Measurements from ENCODE around the gene IGFBP2.
A peak's percentile ranks its signal among the peaks of the same experiment; 100 is the strongest.

Gene IGFBP2

DNA sequence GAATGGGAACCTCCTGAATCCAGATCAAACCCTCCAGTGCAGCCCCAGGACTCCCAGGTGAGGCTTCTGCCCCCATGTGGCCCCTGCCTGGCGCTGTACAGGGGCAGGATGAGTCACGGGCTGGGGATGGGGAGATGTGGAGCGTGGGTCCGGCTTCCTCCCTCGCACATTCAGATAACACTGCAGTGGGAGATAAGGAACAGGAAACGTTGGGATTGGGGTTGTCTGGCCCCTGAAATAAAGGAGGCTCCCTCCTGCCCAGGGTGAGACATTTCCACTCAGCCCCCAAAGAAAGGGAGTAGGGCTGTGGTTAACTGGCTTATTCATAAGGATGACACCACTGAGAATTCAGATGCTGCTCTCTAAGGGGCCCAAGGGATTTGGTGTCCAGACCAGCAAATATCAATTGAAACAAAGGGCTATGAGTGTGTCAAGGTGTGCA is 31.4 kb downstream of the IGFBP2 start:
- no peak for DNase-seq

DNA sequence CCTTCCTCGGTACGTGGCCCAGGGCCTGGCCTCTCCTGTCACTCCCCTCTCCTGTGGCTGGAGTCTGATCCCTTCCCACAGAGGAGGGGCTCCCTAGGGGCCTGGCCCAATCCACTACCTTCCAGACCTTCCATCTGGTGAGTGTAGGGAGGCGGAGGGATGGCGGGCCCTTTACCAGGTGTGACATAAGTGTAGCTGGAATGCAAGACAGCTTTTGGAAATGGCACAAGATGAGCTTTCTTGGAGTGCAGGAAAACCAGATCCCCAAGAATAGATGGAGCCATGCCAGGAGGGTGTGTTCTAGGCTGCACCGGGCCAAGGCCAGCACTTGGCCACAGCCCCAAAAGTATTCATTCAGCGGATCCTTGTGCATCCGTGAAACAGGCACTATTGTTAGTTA is 32.0 kb downstream of the IGFBP2 start:
- DNase-seq: no peak

DNA sequence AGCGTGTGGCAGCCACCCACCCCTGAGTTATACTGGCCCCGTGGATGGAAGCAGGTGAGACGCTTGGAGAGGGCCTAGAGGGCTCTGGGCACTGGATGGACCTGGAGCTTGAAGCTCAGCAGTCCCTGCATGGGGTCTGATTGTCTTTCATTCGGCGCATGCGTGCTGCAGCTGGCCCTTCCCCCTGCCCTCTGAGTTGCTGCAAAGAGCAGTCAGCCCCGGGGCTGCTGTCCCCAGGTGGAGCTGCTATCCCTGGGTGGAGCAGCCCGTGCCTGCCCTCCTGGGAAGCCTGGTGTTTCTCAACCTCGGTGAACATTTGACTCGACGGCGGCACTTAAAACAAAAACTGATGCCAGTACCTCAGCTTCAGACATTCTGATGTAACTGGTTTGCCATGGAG is 32.5 kb downstream of the IGFBP2 start:
- DNase-seq: no peak

DNA sequence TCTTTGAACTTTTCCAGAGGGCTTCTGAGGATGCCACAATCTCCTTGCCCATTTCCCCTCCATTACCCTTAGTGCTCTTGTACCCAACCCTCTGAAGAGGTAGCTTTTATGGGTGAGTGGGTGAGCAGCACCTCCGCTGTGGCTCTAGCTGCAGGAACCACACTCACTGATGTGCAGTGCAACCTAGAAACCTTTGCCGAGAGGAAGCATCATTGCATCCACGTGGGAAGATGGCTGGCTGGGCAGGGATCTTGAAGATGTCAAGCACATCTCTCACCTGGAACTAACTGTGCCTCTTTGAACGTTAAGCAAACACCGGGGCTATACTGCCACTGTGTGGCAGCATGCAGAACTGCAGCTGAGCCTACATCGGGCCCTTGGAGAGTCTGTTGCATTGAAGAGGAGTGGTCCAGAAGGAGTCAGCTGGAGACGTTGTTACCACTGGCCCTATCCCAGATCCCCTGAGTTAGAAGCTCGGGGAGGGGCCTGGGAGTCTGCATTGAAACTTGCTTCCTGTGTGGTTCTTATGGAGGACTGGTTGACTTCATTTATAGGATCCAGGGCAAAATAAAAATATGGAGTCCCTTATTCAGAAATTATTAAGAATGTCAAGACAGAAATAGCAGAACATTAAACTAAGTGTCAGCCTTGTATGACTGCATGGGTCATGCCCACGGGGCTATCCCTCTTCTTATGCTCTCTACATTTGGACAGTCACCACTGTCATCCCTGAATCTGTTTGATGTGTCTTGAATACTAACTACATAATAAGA is 33.4 kb downstream of the IGFBP2 start:
- peak; percentile 77 for DNase-seq

DNA sequence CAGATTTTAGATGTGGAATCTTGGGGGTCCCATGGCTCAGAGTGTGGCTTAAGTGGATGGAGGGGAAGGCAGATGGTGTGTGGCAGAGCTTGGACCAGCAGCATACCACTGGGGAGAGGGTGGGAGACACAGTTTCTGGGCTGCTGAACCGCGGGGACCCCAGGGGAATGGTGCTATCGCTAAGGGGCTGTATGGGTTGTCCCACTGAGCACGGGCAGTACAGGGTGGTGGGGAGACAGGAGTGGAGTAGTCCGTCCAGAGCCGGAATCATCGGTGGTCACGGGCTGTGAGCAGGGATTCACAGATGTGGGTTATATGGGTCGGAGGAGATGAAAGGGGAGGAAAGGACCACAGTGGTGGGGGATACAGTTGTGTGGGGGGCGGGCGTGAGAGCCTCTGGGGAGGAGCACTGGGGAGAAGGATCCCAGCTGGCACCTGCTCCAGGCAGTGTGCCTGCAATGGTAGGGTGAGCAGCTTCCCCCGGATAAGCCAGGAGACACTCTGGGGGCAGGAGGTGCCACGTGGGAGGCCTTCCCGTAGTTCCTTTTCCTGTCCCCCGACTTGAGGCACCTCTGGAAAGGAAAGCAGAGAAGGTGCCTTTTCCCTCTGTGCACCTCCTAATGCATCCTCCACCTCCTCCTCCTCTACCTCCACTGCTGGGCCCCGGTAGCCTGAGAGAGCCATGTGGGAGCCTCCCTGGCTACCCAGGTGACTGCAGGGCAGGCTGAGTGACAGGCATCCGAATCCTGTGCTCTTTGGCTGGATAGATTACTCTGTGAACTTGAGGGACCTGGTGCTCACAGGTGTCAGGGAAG is 37.3 kb downstream of the IGFBP2 start:
- no peak for DNase-seq

DNA sequence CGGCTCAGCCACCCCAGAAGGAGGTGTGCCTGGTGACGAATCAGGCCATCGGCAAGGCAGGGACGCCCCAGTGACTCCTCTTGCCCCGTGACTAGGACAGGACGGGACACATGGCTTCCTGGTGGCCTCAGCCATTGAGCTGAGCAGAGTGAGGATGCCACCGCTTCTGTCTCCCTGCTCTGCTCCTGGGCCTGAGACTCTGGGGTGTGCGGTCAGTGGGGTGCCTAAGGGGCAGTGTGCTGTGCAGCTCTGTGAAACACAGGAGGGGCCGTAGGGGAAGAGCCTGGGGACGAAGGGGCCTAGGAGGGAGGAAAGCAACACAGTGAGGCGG is 37.8 kb downstream of the IGFBP2 start:
- DNase-seq: no peak

DNA sequence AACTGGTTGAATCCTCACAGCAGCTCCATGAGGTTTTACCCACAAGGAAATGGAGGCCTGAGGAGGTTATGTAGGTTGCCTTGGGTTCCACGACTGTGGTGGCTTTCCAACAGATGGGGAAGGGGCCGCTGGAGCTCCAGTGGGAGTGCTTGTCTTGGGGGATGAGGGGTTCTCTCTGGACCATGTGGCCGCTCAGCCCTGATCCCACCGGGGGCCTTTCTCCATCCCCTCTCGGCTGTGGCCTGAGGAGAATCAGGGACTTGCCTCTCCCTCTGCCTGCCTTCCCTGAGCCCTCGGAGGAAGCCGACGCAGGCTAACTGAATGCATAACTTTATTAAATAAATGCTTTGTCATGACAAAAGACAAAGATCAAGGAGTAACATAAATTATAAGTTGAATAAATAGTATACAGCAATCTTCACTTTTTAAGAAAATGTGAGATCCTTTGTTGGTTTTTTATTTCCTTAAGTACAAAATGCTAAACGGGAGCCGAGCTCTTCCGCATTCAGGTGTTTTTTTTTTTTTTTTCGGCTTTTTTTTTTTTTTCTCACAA is 38.6 kb downstream of the IGFBP2 start:
- DNase-seq: no peak

DNA sequence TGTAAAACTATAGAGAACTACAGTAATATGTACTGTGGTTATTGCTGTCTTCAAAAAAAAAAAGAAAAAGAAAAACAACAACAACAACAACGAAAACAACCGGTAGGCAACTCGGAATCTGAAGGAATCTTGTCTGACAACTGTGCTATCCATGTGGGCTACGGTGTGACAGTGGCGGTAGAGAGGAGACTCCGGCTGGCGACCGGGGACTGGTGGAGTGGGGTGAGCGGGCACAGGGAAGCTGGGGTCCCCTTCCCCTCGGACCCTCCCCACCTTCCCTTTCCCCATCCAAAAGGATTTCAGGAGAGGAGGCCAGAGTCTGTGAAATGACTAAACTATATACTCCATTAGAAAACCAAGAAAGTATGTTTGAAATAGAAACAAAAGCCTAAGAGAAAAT is 39.2 kb downstream of the IGFBP2 start:
- no peak for DNase-seq

DNA sequence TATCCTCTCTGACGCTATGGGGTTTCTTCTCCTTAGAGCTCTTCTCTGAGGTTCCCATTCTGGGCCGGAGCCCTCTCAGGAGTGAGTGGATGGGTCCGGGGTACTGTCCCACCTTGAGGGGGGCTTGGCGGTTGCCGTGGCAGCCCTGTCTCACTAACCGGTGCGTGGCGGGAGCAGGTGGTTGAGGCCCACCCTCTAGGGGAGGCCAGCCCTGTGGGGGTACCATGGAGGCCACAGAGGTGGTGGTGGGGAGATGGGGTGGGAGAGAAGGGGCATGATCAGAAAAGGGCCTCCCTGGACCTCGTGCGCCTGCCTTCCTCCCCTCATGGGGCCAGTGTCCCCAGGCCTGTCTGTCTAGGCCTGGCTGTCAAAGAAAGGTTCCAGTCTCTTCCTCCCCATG is 39.8 kb downstream of the IGFBP2 start:
- DNase-seq: no peak

DNA sequence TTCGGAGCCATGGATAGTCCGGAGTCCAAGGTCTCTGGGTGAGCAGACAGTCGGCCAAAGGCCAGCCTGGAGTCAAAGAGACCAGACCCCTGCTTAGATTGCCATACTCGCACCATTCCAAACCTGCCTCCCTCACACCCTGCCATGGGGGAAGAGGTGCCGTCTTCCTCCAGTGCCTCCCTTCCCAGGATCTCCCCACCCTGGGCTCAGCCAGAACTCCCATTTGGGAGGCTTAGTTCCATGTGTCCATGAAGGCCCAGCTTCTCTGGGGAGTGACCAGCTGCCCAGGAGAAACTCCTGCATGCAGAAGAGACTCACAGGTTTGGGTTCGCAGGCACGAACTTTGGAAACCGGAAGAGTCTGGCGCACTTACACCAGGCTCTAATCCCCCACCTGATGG is 40.4 kb downstream of the IGFBP2 start:
- DNase-seq: no peak

DNA sequence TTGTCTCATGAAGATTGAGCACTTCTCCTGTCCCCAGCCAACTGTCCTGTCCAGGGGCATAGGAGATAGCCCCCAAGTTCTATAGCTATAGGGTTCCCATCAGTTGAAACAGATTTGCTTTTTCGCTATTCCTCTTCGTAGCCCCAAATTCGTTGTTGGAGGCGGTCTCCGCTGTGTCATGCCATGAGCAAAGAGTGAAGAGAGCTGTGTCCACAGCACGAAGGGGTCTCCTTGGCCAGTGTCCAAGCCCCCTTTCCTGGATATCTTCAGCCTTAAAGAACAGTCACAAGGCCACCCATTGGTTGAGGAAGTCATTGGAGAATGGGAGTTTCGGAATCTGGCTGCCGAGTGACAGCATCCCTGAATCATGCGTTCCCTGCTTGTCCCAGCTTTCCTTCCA is 41.2 kb downstream of the IGFBP2 start:
- no peak for DNase-seq

DNA sequence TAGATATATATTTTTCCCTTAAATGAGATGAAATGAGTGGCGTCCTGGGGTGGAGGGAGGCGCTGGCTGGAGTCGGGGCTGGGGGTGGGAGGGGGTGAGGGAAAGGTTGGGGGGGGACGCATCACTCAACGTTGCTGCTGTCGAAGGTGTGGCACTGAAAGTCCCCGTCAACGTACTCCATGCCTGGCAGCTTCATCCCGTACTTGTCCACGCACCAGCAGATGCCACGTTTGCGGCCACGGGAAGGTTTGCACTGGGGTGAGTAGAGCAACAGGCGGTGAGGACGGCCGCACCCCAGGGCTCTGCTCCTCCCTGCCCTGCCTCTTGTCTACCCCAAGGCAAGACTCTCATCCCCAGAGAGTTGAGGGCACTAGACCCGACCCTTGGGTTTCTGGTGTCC is 43.4 kb downstream of the IGFBP2 start:
- DNase-seq: no peak

DNA sequence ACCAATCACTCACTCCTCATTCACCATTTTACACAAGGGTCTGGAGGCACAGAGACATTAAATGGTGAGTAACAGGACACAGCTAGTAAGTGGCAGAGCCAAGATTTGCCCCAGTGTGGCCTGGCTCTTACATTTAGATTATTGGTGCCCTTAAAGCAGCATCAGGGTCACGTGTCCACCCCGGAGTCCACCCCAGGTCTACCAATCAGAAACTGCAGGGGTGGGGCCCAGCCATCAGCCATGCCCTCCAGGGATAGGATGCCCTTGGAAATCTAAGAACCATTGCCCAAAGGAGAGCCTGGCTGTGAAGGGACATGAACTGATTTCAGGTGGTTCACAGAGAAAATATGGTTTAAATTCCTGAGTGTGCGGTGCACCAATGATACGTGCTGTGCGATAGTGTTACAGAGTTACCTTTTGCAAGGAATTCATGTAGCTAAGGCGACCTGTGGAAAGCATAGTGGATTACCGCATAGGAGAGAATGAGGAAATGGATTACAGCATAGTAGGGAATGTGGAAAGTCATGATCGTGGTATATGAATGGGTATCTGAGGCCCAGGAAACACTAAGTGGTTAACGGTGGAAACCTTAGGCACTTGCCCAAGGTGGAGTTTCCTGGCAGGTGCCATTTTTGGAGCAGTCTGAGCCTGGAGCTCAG is 44.3 kb downstream of the IGFBP2 start:
- no peak for DNase-seq

DNA sequence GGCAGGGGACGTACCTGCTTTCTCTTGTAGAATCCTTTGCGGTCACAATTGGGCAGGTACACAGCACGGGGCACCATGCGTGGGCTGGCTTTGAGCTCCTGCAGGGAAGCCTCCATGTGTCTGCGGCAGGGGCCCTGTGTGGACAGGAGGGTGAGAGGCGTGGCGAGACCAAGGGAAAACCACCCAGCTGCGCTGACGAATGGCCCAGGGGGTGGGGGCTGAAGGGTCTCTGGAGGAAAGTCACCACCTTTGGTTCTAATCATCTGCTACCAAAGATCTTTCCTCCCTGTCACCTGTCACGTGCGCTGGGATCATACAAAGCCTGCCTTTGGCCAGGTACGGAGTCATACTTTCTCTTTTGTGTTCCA is 44.9 kb downstream of the IGFBP2 start:
- no peak for DNase-seq

DNA sequence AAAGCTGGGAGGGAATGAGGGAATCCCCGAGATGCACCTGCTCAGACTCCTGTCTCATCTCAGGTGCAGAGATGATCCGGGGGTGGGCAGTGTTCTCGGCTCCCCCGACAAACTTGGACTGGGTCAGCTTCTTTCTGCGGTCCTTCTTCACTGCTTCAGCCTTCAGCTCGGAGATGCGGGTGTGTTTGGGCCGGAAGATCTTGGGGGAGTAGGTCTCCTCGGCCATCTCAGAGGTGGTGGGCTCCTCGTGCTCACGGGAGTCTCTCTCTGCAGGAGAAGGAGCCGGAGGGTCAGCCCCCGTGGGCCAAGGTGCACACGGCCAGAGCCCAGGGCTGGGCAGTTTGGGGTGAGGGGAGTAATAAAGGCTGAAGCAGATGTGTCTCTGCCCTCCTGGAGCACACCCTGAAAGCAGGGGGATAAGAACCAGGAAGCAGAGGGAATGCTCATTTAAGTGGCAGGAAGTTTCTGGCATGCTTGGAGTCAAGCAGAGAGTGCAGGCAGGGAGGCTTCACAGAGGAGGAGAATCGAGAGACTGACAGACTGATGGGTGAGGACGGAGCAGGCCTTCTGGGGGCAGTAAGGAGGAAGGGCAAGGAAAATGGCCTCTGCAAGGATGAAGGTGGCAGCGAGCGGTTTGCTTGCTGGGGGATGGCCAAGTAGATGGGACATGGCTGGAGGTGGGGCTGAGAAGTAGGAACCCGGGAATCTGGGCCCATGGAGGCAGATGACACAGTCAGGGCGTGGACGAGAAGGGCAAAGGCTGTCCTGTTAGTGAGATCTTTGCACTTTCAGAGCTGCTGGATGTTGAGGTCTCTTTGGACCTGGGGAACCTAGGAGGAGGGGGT is 45.8 kb downstream of the IGFBP2 start:
- no peak for DNase-seq

DNA sequence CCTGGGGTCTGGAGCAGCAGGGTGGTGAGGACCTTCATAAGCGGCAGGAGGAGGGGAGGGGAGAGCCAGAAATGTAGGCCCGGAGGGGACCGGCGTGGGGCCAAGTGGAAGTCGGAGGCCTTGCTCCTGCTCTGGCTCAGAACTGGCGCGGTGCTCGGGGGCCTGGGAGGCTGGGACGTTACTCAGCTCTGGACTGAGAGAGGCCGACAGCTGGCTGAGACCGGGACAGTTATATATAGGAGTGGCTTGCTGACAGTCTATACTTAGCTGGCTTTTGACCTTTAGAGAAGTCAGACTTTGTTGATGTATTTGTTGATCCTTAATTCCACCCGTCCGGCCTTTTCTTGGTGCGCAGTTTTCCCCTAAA is 46.4 kb downstream of the IGFBP2 start:
- DNase-seq: no peak

DNA sequence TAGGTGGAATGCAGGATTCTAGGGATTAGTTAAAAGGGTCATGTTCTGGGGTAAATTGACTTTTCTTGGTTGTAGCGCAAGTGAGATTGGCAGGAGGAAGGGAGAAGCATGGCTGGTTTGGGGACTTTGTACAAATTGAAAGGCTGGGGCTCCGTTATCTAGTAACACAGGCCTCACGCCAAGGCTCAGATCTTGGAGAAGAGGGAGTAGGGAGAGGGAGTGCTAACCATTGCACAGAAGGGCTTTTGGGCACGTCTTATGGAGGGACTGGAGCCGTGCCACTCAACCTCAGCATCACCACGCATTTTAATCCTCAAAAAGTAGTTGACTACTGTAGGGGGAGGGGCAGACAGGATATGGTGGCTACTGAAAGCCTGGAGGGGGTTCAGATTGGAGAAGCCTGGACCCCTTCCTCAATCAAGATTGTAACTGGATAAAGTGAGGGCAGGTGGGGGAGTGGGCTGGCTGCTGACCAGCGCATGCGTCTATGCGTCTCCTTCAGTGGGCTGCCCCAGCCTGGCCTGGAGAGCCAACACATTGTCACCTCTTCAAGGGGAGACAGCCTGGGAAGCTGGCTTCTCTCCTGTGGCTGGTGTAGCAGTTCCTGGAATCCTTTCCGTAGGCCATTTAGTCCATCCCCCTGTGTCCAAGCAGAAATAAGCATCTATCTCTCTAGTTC is 47.9 kb downstream of the IGFBP2 start:
- no peak for DNase-seq

DNA sequence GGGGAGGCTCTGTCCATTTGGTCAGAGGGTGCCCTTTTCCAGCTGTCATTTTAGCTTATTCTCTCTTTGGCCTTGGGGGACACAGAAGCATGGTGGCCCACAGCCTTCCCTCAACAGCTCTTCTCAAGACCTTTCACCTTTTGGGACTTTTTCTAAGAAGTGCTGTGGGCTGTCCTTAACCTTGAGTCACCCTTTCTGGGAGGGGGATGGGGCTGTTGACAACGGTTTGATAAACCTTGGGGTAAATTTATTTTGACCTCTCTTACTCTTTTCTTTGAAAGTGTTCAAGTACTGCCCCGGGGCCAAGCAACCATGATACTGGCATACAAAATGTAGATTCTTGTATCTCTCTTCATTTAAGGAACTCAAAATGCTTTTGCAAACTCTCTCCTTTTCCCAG is 48.5 kb downstream of the IGFBP2 start:
- no peak for DNase-seq

DNA sequence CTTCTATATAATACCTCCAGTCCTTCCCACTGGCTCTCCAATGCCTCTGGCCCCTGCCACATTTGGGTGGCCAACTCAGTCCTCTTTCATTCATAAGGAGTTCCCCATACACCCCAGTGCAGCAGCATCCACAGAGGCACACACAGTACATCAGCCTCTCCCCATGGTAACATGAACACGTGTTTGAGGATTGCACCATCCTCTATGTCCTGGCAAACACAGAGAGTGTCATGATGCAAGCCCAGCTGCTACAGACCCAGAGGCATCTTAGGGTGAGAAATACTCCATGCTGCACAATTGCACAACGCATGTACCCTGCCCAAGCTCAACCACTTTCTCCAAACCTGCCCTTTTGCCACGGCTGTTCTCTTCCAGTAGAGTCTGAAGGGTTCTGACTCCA is 50.6 kb downstream of the IGFBP2 start:
- DNase-seq: no peak

DNA sequence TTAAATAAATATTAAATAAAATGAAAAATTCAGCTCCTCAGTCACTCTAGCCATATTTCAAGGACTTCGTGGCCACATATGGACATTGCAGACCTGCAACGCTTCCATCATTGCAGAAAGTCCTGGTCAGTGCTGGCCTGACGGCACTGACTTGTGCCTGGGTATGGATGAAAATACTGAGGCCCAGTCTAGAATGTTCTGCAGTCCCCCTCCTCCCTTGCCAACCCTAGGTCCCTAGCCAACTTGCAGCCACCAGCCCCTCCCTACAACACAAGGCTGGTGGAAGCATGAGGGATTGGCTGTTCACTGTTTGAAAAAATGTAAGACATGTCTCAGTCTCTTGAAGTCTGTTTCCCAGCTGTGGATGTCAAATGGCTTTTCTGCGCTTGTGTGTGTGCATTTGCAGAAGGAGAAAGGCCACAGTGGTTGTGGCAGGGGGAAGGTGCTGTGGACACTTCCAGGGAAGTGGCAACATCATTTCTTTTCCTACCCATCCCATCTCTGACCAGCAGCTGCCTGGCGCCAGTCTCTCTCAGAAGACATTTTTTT is 52.2 kb downstream of the IGFBP2 start:
- no peak for DNase-seq

DNA sequence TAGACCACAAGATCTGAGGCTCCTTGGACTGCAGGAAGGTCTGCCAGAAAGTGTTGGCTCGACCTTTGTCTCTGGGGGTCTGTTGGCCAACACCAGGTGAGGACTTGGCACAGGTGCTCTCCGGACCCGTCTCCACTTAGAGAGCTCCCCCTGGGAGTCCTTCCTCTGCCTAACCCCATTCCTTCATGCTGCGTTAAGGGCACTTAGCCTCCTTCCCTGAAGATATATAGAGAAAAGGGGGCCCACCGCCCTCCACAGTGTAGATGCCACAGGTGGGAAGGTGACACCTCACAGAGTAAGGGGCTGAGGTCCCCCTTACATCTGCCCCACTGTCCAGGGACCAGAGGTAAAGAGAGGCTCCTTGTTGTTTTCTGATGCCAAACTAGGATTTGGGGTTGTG is 53.9 kb downstream of the IGFBP2 start:
- DNase-seq: no peak

DNA sequence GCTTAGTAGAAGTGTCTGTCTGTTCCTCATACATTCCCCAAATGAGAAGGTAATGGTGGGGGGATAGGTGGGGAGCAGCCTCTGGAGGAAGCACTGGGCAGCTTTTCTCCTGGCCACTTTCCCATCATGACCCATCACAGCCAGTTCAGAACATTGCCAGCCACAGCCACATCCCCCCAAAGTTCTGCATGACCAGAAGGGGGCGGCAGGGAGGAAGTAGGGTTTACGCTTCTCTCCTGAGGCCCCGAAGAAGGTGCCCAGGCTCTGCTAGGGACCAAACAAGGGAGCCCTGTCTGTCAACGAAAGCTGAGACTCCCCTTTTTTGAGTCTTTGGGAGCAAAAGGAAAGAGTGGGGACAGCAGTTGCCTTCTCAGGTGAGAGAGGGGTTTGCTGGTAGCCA is 54.4 kb downstream of the IGFBP2 start:
- DNase-seq: no peak
